HCT116 (cell line): ENCODE results near the gene KCNN3. TPM values are rescaled to one million over a fixed set of nuclear protein-coding genes. Genes with fewer than 3 reads are reported as not detected.

ENCODE experiments used
- ATAC-seq: fragments of 200-7000 bp; cut with Tn5 transposase; 2 replicates; pipeline ENCODE4 v1.9.1; 2020; ENCODE audit warnings: mild to moderate bottlenecking, moderate library complexity
- BruUV-seq: library from RNA; stranded (reverse); fragments of 400-500 nt; replicated peaks from 2 replicates; lab custom pipeline; 2021; lab: Mats Ljungman, UMichigan
- CTCF ChIA-PET: fragments of 300-600 bp; sonication (Branson Sonifier 250); formaldehyde crosslinking; loops from one replicate; lab custom pipeline; 2021; ENCODE audit warnings: antibody characterized with exemption; lab: Charles Lee
- POLR2A ChIA-PET: fragments of 300-600, 350-600 bp; sonication (Branson Sonifier 250); formaldehyde crosslinking; loops from one replicate; lab custom pipeline; 2021; ENCODE audit warnings: antibody characterized with exemption; lab: Charles Lee
- RAD21 ChIA-PET, 2 experiments: fragments of 300-600 bp; sonication (Branson Sonifier 250); formaldehyde crosslinking; loops; one replicate each; lab custom pipeline; 2023; ENCODE audit warnings: low total read pairs in 2 of 2; ENCODE audit not compliant: uncharacterized antibody in 2 of 2, unreplicated experiment in 2 of 2, low non-redundant PET in 1 of 2; lab: Charles Lee
- DNase-seq: peaks from one replicate; pipeline ENCODE4 v3.0.0-alpha.2; 2010; ENCODE audit warnings: low read depth, low spot score
- H2AFZ ChIP-seq: fragments of 200-600 bp; shearing (Covaris generic), sonication (generic); 2 replicates; pipeline ENCODE4 v1.6.1; 2017; ENCODE audit warnings: low read depth, mixed run types, mixed read lengths, antibody characterized with exemption, low read length; ENCODE audit not compliant: poor library complexity, severe bottlenecking
- H3K27ac ChIP-seq: 2 replicates; pipeline ENCODE4 v1.5.1; 2012; ENCODE audit warnings: low read depth, low read length
- H3K27me3 ChIP-seq: fragments of 200-600 bp; sonication (generic); 2 replicates; pipeline ENCODE4 v1.6.1; 2016; ENCODE audit warnings: mixed run types, low read length, mixed read lengths; ENCODE audit not compliant: insufficient read depth
- H3K36me3 ChIP-seq, 2 experiments: fragments of 200-500 bp in 1 of 2; fragments of 200-600 bp in 1 of 2; sonication (Bioruptor generic) in 1 of 2; sonication (generic) in 1 of 2; 2 replicates each; pipeline versions ENCODE4 v1.5.1 to v1.6.1; 2014 to 2016; ENCODE audit warnings: low read length in 2 of 2, inconsistent platforms in 1 of 2, mixed read lengths in 1 of 2, mixed run types in 1 of 2; ENCODE audit not compliant: insufficient read depth in 2 of 2, control insufficient read depth in 1 of 2
- H3K4me1 ChIP-seq, 2 experiments: fragments of 200-600 bp in 1 of 2; sonication (generic) in 1 of 2; 2 replicates each; pipeline versions ENCODE4 v1.5.1 to v1.6.1; 2012 to 2017; ENCODE audit warnings: low read length in 2 of 2, inconsistent platforms in 1 of 2, mild to moderate bottlenecking in 1 of 2, mixed read lengths in 1 of 2, mixed run types in 1 of 2, moderate library complexity in 1 of 2; ENCODE audit not compliant: insufficient read depth in 2 of 2, control insufficient read depth in 1 of 2
- H3K4me2 ChIP-seq: fragments of 200-600 bp; sonication (generic); 2 replicates; pipeline ENCODE4 v1.6.1; 2017; ENCODE audit warnings: mixed run types, low read length, mixed read lengths
- H3K4me3 ChIP-seq, 2 experiments: fragments of 200-600 bp in 1 of 2; sonication (generic) in 1 of 2; replicated peaks in 1 of 2; 2 replicates each; pipeline ENCODE4 v1.5.1; 2011 to 2016; ENCODE audit warnings: low read length in 2 of 2, control low read depth in 1 of 2, low read depth in 1 of 2, mild to moderate bottlenecking in 1 of 2, mixed read lengths in 1 of 2, mixed run types in 1 of 2
- H3K79me2 ChIP-seq: fragments of 200-600 bp; sonication (generic); 2 replicates; pipeline ENCODE4 v1.6.1; 2017; ENCODE audit warnings: mild to moderate bottlenecking, mixed run types, low read length, moderate library complexity, mixed read lengths; ENCODE audit not compliant: insufficient read depth
- H3K9ac ChIP-seq: fragments of 200-600 bp; sonication (generic); 2 replicates; pipeline ENCODE4 v1.6.1; 2016; ENCODE audit warnings: low read length, mixed read lengths
- H3K9me2 ChIP-seq: fragments of 200-600 bp; sonication (generic), shearing (Covaris generic); 2 replicates; pipeline ENCODE4 v1.6.1; 2017; ENCODE audit warnings: mixed run types, mild to moderate bottlenecking, moderate library complexity; ENCODE audit not compliant: insufficient read depth
- H3K9me3 ChIP-seq, 2 experiments: fragments of 200-500 bp in 1 of 2; fragments of 200-600 bp in 1 of 2; sonication (Bioruptor generic) in 1 of 2; sonication (generic) in 1 of 2; 2 replicates each; pipeline ENCODE4 v1.6.1; 2014 to 2017; ENCODE audit warnings: low read length in 2 of 2, mixed read lengths in 2 of 2, inconsistent platforms in 1 of 2, low read depth in 1 of 2, mild to moderate bottlenecking in 1 of 2, mixed run types in 1 of 2, moderate library complexity in 1 of 2; ENCODE audit not compliant: control insufficient read depth in 1 of 2, insufficient read depth in 1 of 2
- H4K20me1 ChIP-seq: fragments of 200-600 bp; sonication (generic), shearing (Covaris generic); 2 replicates; pipeline ENCODE4 v1.6.1; 2017; ENCODE audit warnings: mixed run types, mild to moderate bottlenecking, moderate library complexity; ENCODE audit not compliant: insufficient read depth
- CEBPB ChIP-seq: IDR thresholded peaks from 2 replicates; pipeline ENCODE4 v1.6.1; 2012; ENCODE audit warnings: low read depth
- EGR1 ChIP-seq: IDR thresholded peaks from 2 replicates; pipeline ENCODE4 v1.6.1; 2012; ENCODE audit warnings: low read depth
- ELF1 ChIP-seq: IDR thresholded peaks from 2 replicates; pipeline ENCODE4 v1.6.1; 2012; ENCODE audit warnings: low read depth, borderline replicate concordance
- EZH2 ChIP-seq: fragments of 200-600 bp; sonication (generic); IDR thresholded peaks from 2 replicates; pipeline ENCODE4 v1.6.1; 2017; ENCODE audit warnings: antibody characterized with exemption, mixed run types
- EZH2phosphoT487 ChIP-seq: fragments of 200-600 bp; IDR thresholded peaks from 2 replicates; pipeline ENCODE4 v1.6.1; 2018; ENCODE audit warnings: antibody characterized with exemption, borderline replicate concordance
- JUND ChIP-seq: IDR thresholded peaks from 2 replicates; pipeline ENCODE4 v1.6.1; 2012
- MAX ChIP-seq: IDR thresholded peaks from 2 replicates; pipeline ENCODE4 v1.6.1; 2012
- POLR2AphosphoS5 ChIP-seq: IDR thresholded peaks from 2 replicates; pipeline ENCODE4 v1.6.1; 2011; ENCODE audit warnings: mild to moderate bottlenecking, low read depth, low read length, moderate library complexity
- RAD21 ChIP-seq: IDR thresholded peaks from 2 replicates; pipeline ENCODE4 v1.6.1; 2012; ENCODE audit warnings: low read depth, mild to moderate bottlenecking
- REST ChIP-seq: IDR thresholded peaks from 2 replicates; pipeline ENCODE4 v1.6.1; 2012; ENCODE audit warnings: low read depth
- SIN3A ChIP-seq: IDR thresholded peaks from 2 replicates; pipeline ENCODE4 v1.6.1; 2012; ENCODE audit warnings: low read depth
- SRF ChIP-seq: IDR thresholded peaks from 2 replicates; pipeline ENCODE4 v1.6.1; 2012; ENCODE audit warnings: low read depth
- YY1 ChIP-seq: IDR thresholded peaks from 2 replicates; pipeline ENCODE4 v1.6.1; 2011; ENCODE audit warnings: low read length, low read depth, moderate library complexity, mild to moderate bottlenecking; ENCODE audit not compliant: insufficient replicate concordance; ENCODE audit errors: extremely low read depth
- ZFX ChIP-seq: fragments of 450-650 bp; IDR thresholded peaks from 2 replicates; pipeline ENCODE4 v1.6.1; 2017
- ZNF274 ChIP-seq: fragments of 200-500 bp; sonication (Bioruptor generic); IDR thresholded peaks from 2 replicates; pipeline ENCODE4 v1.6.1; 2014; ENCODE audit warnings: mild to moderate bottlenecking, low read depth, low read length, inconsistent platforms
- intact Hi-C: fragments of 100-400 bp; cut with micrococcal nuclease; formaldehyde crosslinking; loops from 2 replicates; pipeline ENCODE4 v1.10.0; 2022
- total RNA-seq: library from RNA; stranded (reverse); gene quantifications from one replicate; pipeline ENCODE4 v1.2.1, GENCODE V29; 2021; ENCODE audit not compliant: unreplicated experiment

Gene KCNN3
- total RNA-seq, 1 experiment from 2014 or later = 1.1 TPM

GRCh38 chr1:154852845-154853244 is 17.2 kb downstream of the KCNN3 start:
- no peak overlapping the region for H3K4me3 ChIP-seq
- no peaks in the 10 kb centered on the region for H4K20me1 ChIP-seq
- intact Hi-C loops = no loop called here
- no peak overlapping the region for H3K4me2 ChIP-seq
- DNase-seq (no peak), ATAC-seq (no peak)
- H3K9me2 ChIP-seq = no peaks in the 10 kb centered on the region
- TF ChIP-seq CEBPB = no peak
- H3K9ac ChIP-seq = no peak overlapping the region
- no peak overlapping the region for H2AFZ ChIP-seq
- POLR2A ChIA-PET = no interaction called here
- no peaks in the 10 kb centered on the region for H3K9me3 ChIP-seq
- no peaks in the 10 kb centered on the region for H3K79me2 ChIP-seq
- H3K4me1 ChIP-seq = no peaks in the 10 kb centered on the region
- BruUV-seq = no TSS peak
- RAD21 ChIA-PET = no interaction called here
- no peaks in the 10 kb centered on the region for H3K27me3 ChIP-seq
- H3K27ac ChIP-seq = no peak overlapping the region
- CTCF ChIA-PET = interaction anchor here (1.0 to 1.3 kb wide), 2 partner anchors 11 to 87 kb away, joined by 3 to 5 read pairs; no protein-coding TSS in a partner anchor
- no peaks in the 10 kb centered on the region for H3K36me3 ChIP-seq

GRCh38 chr1:154851392-154852177 is 18.5 kb downstream of the KCNN3 start:
- peak; percentile 7 for DNase-seq
- H3K27ac ChIP-seq = no peak overlapping the region
- H3K9ac ChIP-seq = no peak overlapping the region
- RAD21 ChIA-PET = no interaction called here
- H3K79me2 ChIP-seq = no peaks in the 10 kb centered on the region
- no peaks in the 10 kb centered on the region for H3K4me1 ChIP-seq
- H4K20me1 ChIP-seq = no peaks in the 10 kb centered on the region
- no peak overlapping the region for H2AFZ ChIP-seq
- POLR2A ChIA-PET = no interaction called here
- no peaks in the 10 kb centered on the region for H3K9me3 ChIP-seq
- H3K4me2 ChIP-seq = no peak overlapping the region
- no peaks in the 10 kb centered on the region for H3K27me3 ChIP-seq
- H3K36me3 ChIP-seq = no peaks in the 10 kb centered on the region
- intact Hi-C loops = no loop called here
- no peaks in the 10 kb centered on the region for H3K9me2 ChIP-seq
- no peak overlapping the region for H3K4me3 ChIP-seq
- ATAC-seq = peak; percentile 89
- no TSS peak for BruUV-seq
- CTCF ChIA-PET = interaction anchor here (0.6 kb wide), 1 partner anchor 522 kb away, joined by 3 read pairs; no protein-coding TSS in a partner anchor
- no peak for TF ChIP-seq EZH2
- TF ChIP-seq MAX = no peak
- TF ChIP-seq EGR1 = no peak
- TF ChIP-seq RAD21 = no peak
- no peak for TF ChIP-seq EZH2phosphoT487
- no peak for TF ChIP-seq REST
- no peak for TF ChIP-seq CEBPB
- no peak for TF ChIP-seq ZNF274
- TF ChIP-seq SIN3A = no peak
- no peak for TF ChIP-seq YY1
- TF ChIP-seq ELF1 = no peak
- TF ChIP-seq SRF = no peak
- TF ChIP-seq POLR2AphosphoS5 = no peak
- no peak for TF ChIP-seq JUND
- TF ChIP-seq ZFX = no peak
